NOMO-1 (cell line): ENCODE data around the gene CPSF4.

Experiments
- DNase-seq, 2 experiments: peaks; one replicate each; lab custom pipeline; 2025; ENCODE audit not compliant: unreplicated experiment in 2 of 2; lab: John Stamatoyannopoulos, UW

The CPSF4 gene

GRCh38 chr7:99446096-99446495, 7.4 kb downstream of the CPSF4 start:
- no peak for DNase-seq

DNA sequence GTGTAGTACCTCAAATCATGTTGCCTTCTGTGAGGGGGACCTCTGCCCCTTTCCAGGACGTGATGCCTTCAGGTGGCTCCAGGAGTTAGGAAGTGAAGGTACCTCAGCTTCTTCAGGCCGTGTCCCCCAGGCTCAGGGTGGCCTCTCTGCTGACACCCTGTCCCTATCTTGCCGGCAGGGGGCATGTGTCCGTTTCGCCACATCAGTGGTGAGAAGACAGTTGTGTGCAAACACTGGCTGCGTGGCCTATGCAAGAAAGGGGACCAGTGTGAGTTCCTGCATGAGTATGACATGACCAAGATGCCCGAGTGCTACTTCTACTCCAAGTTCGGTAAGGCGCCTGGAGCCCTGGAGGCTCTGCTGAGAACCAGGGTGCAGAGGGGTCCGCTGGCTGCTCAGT, 9.2 kb downstream of the CPSF4 start:
- DNase-seq: peak in 1 of 2 experiments; percentile 9

- no peak for DNase-seq
Observed at GRCh38 chr7:99448855-99449254, 10.1 kb downstream of the CPSF4 start.

GRCh38 chr7:99449326-99449725, 10.6 kb downstream of the CPSF4 start:
- DNase-seq: no peak

- no peak for DNase-seq
Observed at GRCh38 chr7:99451936-99452335, 13.2 kb downstream of the CPSF4 start.

DNA sequence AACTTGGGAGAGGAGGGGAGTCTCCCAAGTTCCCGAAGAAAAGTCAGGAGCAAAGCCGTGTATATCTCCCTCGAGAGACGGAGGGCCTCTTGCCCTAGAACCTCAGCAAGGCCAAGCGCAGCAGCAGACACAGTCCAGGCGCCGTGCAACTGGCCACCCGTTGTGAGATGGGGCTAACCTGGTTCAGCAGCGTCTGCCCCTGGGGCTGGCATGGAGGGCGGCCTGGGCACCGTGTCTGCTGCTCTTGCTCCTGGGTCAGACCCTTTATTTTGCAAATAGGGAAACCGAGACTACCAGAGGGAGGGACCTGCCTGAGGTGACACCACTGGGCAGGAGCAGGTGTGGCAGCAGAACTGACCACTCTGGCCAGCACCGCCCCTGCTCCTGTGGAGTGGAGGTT, 13.8 kb downstream of the CPSF4 start:
- no peak for DNase-seq

GRCh38 chr7:99453105-99453504, 14.4 kb downstream of the CPSF4 start:
- no peak for DNase-seq

DNA sequence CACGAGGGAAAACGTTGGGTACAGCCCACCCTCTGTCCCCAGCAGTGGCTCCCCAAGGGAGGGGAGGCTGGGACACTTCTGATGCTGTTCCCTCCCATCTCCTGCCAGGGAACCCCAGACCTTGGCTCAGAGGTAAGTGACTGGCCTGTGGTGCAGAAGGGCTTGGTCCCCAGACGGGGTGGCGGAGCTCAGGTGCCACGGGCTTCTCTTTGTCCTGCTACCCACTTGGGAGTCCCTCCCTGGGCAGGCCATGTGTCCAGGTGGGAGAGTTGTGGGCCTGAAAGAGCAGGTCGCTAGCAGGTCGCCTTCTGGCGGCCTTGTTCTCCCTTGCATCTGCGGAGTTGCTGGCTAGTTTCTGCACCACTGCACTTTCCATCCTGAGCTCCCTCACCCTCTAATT, 17.1 kb downstream of the CPSF4 start:
- DNase-seq: no peak

GRCh38 chr7:99456288-99456687, 17.5 kb downstream of the CPSF4 start:
- DNase-seq: no peak

DNA sequence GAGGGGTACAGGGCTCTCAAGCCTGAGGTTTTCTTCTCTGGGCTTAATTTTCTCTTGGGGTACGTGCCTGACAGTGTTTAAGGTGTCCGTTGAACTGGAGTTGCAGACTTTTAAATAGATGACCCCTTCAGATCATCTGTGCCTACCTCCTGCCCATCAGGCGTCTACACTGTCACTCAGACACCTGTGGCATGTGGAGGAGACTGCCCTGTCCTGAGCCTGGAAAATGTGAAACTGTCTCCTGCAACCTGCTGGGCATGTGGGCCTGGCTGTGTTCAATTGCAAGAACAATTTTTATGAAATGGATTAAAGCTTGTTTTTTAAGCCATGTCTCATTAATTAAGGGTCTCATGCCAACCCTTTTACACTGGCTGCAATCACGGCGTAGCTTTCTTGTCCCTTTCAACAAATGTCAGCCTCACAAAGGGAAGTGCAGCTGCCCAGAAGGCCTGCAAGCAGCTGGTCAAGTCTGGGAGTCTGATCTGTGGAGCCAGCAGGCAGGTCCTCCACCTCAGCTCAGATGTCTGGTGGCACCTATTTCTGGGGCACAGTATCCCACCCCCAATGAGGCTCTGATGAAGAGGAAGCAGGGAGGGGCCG, 18.4 kb downstream of the CPSF4 start:
- no peak for DNase-seq

GRCh38 chr7:99457650-99458493, 19.1 kb downstream of the CPSF4 start:
- DNase-seq: no peak

GRCh38 chr7:99459087-99459486, 20.3 kb downstream of the CPSF4 start:
- DNase-seq: no peak

DNA sequence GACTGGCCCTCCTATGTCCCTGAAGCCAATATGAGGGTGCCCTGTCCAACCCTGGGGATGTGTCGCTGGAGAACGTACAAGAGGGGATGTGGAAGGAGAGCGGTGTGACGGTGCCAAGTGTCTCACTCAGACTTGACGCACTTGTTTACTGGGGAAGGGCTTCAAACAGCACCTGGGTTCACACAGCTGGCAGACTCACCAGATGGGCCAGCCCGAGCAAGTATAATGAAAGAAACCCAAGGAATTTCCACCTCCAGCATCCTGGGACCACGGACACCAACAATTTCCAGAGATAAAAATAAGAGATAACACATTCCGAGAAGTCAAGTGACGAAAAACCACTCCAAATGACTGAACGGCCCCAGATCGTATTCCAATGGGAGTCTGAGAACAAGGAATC, 21.9 kb downstream of the CPSF4 start:
- DNase-seq: no peak

DNA sequence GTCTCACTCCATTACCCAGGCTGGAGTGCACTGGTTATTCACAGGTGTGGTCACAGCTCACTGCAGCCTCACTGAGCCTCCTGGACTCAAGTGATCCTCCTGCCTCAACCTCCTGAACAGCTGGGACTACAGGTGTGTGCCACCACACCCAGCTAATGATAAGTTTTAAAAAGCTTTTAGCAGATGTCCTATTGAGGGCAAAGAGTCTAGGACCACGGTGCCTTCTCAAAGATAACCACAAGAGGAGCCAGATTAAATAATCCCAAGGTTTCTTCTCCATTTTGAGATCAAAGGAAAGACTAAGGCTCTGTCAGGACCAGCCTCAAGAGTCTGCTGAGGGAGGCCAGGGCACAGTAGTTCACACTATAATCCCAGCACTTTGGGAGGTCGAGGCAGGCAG, 22.5 kb downstream of the CPSF4 start:
- peak in 1 of 2 experiments; percentile 16 for DNase-seq

DNA sequence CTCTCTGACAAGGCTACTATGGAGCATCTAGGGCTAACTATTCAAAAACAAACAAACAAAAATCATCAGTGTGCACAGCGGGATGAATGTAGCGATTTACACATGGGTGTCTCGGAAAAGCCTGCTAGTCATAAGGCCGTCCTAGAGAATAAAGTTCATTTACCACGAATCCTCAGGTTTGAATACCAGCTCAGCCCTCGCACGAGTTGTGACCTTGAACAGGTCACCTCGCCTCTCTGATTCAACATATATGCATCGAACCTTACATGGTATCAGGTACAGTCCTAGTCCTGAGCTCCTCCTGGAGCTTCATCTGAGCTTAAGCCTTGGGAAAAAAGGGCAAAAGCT, 26.7 kb downstream of the CPSF4 start:
- no peak for DNase-seq

DNA sequence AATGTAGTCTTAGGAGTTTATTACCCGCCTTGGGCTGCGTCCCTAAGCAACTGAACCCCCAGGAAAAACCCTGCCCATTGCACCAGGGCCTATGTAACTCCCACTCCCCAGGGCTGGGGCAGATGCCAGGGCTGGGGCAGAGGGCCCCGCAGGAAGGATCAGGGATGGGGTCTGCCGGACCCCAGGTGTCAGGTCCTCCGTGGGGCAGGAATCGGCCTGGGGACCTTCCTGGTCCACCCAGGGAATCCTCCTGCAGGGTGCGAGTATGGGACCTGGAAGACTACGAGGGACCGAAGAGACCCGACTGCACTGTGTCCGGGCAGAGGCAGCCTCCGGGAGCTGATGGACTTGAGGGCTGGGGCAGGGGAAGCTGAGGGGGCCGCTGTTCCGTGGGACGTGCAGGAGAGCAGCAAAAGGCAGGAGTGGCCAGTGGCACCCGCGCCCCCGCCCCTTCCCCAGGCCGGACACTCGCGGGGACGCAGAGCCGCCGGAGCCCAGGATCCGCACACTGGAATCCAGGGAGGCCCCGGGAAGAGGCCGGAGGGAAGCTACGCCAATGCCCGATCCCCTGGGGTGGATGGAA, 29.7 kb downstream of the CPSF4 start:
- DNase-seq: no peak

- no peak for DNase-seq
Observed at GRCh38 chr7:99469381-99470065, 30.8 kb downstream of the CPSF4 start.

DNA sequence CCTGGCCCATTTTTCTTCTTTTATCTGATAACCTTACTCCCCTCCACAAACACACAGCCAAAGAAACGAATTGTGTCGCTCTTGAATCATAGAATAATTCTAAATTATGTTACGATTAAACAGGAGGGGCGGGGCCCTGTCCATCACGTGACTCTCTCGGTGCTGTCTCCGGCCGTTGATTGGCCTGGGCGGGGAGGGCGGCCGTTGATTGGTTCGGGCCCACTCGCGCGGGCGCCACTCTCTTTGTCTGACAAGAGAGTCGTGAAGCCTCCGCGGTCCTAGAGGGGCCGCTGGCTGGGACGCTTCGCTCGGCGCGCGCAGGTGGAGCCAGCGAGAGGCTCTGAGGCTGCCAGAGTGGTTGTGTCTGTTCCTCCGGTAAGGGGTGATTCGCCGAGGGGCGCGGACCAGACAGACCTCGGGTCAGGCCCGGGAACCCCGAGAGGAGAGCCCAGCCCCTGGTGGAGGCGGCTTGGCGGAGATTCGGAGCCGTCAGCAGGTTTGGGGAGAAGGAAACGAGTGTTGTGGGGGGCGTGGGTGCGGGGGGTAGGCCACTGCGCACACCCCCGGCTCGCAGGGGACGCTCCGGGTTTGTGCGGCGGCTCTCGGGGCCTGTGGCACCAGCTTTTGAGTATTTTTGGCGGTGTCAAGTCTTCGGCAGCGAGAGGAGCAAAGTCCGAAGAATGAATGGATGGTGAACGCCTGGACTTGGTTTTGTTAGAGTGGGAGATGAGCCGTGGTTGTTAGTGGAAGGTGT, 34.0 kb downstream of the CPSF4 start, which contains the start of gene ZNF789:
Gene ZNF789 (plus strand): TSS at position 330 of the 754 bp plus-strand sequence. CDS start 3,567 bp downstream, outside the sequence.
- DNase-seq: peak; percentile 99

DNA sequence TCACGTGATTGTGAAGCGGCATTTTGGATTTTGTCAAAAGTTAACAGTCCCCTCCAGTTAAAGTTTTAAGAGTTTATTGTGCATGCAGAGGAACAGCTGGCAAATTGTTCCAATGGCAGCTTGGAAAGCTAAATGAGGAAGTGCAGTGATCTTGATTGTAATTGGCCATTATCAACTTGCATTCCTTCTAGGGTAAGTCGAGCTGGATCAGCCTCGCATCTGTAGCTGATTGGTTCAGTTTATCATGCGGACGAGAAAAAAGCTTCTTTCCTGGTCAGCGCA, 34.5 kb downstream of the CPSF4 start:
- DNase-seq: peak; percentile 76 to 93

DNA sequence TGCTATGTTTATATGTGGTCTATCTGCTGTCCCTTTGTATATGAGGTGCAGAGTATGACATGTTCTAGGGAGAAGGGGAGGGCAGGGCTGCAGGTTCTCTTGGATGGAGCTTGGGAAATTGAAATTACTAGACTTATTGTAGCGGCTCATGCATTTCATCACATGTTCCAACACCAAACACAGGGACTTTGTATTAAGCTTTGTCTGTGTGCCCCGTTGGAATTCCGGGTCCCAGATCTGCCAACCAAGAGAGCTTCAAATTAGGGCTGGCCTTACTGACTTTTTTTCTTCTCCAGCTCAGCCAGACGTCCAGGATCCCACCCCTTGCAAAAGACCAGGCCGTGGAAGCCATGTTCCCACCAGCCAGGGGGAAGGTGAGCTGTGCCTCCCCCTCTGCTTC, 37.4 kb downstream of the CPSF4 start:
- no peak for DNase-seq
